SK-N-SH treated with all-trans-retinoic acid at 6 μM for 48 hours (cell line): ENCODE results near the gene ARIH2.

Experiments
- ATAC-seq: fragments of 200-7000 bp; cut with Tn5 transposase; 3 replicates; pipeline ENCODE4 v1.9.1; 2020; ENCODE audit warnings: mild to moderate bottlenecking, moderate library complexity
- ARNTL ChIP-seq: fragments of 450-650 bp; formaldehyde crosslinking; IDR thresholded peaks from 2 replicates; pipeline ENCODE4 v1.5.0; 2020; ENCODE audit warnings: low read depth, mild to moderate bottlenecking, moderate library complexity, borderline replicate concordance
- BACH2 ChIP-seq: fragments of 250-450 bp; sonication (Bioruptor Pico); IDR thresholded peaks from 2 replicates; pipeline ENCODE4 v1.9.0; 2021; ENCODE audit warnings: mild to moderate bottlenecking, borderline replicate concordance
- CREB5 ChIP-seq: fragments of 250-450 bp; sonication (Bioruptor Pico); IDR thresholded peaks from 2 replicates; pipeline ENCODE4 v1.5.1; 2020; ENCODE audit warnings: low read depth, mild to moderate bottlenecking, moderate library complexity
- ESRRG ChIP-seq: fragments of 250-450 bp; sonication (Bioruptor Pico); IDR thresholded peaks from 2 replicates; pipeline ENCODE4 v1.6.1; 2021; ENCODE audit warnings: mild to moderate bottlenecking
- GLIS3 ChIP-seq: fragments of 250-450 bp; sonication (Bioruptor Pico); IDR thresholded peaks from 2 replicates; pipeline ENCODE4 v1.5.0; 2020; ENCODE audit warnings: mild to moderate bottlenecking, moderate library complexity
- ISL1 ChIP-seq: fragments of 250-450 bp; sonication (Bioruptor Pico); IDR thresholded peaks from 2 replicates; pipeline ENCODE4 v2.1.2; 2022; ENCODE audit warnings: mild to moderate bottlenecking, moderate library complexity
- OSR1 ChIP-seq: fragments of 250-450 bp; sonication (Bioruptor Pico); IDR thresholded peaks from 2 replicates; pipeline ENCODE4 v1.8.0; 2022; ENCODE audit warnings: moderate library complexity, mild to moderate bottlenecking, inconsistent platforms
- SNAI2 ChIP-seq: fragments of 250-450 bp; sonication (Bioruptor Pico); IDR thresholded peaks from 2 replicates; pipeline ENCODE4 v1.5.0; 2020; ENCODE audit warnings: mild to moderate bottlenecking, moderate library complexity
- TOX ChIP-seq: fragments of 250-450 bp; sonication (Bioruptor Pico); IDR thresholded peaks from 2 replicates; pipeline ENCODE4 v1.8.0; 2021; ENCODE audit warnings: mild to moderate bottlenecking, moderate library complexity, borderline replicate concordance
- TSHZ2 ChIP-seq: fragments of 250-450 bp; sonication (Bioruptor Pico); IDR thresholded peaks from 2 replicates; pipeline ENCODE4 v1.5.0; 2020; ENCODE audit warnings: mild to moderate bottlenecking, moderate library complexity
- ZFP3 ChIP-seq: fragments of 250-450 bp; sonication (Bioruptor Pico); IDR thresholded peaks from 2 replicates; pipeline ENCODE4 v1.5.0; 2020; ENCODE audit warnings: mild to moderate bottlenecking, moderate library complexity
- ZFP30 ChIP-seq: fragments of 450-650 bp; formaldehyde crosslinking; IDR thresholded peaks from 2 replicates; pipeline ENCODE4 v1.5.0; 2022; ENCODE audit warnings: mild to moderate bottlenecking, moderate library complexity
- ZNF565 ChIP-seq: fragments of 450-650 bp; formaldehyde crosslinking; conservative IDR thresholded peaks from 2 replicates; pipeline ENCODE4 v1.5.0; 2020; ENCODE audit warnings: low read depth, mild to moderate bottlenecking, moderate library complexity
- ZNF70 ChIP-seq: fragments of 450-650 bp; formaldehyde crosslinking; IDR thresholded peaks from 2 replicates; pipeline ENCODE4 v1.5.0; 2020; ENCODE audit warnings: mild to moderate bottlenecking, moderate library complexity
- ZNF8 ChIP-seq: fragments of 450-650 bp; formaldehyde crosslinking; IDR thresholded peaks from 2 replicates; pipeline ENCODE4 v1.5.0; 2020; ENCODE audit warnings: mild to moderate bottlenecking, moderate library complexity
- TF ChIP-seq, protein P1 (sequence below): fragments of 250-450 bp; sonication (Bioruptor Pico); IDR thresholded peaks from 2 replicates; pipeline ENCODE4 v1.8.0; 2021; ENCODE audit warnings: low read depth, mild to moderate bottlenecking, moderate library complexity, borderline replicate concordance
- TF ChIP-seq, protein P2 (sequence below): fragments of 250-450 bp; sonication (Bioruptor Pico); IDR thresholded peaks from 2 replicates; pipeline ENCODE4 v1.8.0; 2020; ENCODE audit warnings: mild to moderate bottlenecking, moderate library complexity, borderline replicate concordance
- TF ChIP-seq, protein P3 (sequence below): fragments of 250-450 bp; sonication (Bioruptor Pico); IDR thresholded peaks from 2 replicates; pipeline ENCODE4 v1.5.1; 2021; ENCODE audit warnings: mild to moderate bottlenecking, moderate library complexity

Gene ARIH2

GRCh38 chr3:49001155-49001554 is 82.5 kb downstream of the ARIH2 start:
- TF ChIP-seq ZFP30 (CRISPR knock-in tag) (no peak), SNAI2 (CRISPR knock-in tag) (no peak), ZNF70 (CRISPR knock-in tag) (no peak), ESRRG (CRISPR knock-in tag) (no peak), ZNF8 (CRISPR knock-in tag) (no peak), GLIS3 (CRISPR knock-in tag) (no peak), TOX (CRISPR knock-in tag) (no peak), OSR1 (no peak), TSHZ2 (CRISPR knock-in tag) (no peak), ZFP3 (CRISPR knock-in tag) (no peak), ARNTL (CRISPR knock-in tag) (no peak), ZNF565 (no peak), ISL1 (CRISPR knock-in tag) (no peak)
- TF ChIP-seq, protein P1, sequence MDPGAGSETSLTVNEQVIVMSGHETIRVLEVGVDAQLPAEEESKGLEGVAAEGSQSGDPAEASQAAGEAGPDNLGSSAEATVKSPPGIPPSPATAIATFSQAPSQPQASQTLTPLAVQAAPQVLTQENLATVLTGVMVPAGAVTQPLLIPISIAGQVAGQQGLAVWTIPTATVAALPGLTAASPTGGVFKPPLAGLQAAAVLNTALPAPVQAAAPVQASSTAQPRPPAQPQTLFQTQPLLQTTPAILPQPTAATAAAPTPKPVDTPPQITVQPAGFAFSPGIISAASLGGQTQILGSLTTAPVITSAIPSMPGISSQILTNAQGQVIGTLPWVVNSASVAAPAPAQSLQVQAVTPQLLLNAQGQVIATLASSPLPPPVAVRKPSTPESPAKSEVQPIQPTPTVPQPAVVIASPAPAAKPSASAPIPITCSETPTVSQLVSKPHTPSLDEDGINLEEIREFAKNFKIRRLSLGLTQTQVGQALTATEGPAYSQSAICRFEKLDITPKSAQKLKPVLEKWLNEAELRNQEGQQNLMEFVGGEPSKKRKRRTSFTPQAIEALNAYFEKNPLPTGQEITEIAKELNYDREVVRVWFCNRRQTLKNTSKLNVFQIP (CRISPR knock-in tag), result no peak
- TF ChIP-seq, protein P2, sequence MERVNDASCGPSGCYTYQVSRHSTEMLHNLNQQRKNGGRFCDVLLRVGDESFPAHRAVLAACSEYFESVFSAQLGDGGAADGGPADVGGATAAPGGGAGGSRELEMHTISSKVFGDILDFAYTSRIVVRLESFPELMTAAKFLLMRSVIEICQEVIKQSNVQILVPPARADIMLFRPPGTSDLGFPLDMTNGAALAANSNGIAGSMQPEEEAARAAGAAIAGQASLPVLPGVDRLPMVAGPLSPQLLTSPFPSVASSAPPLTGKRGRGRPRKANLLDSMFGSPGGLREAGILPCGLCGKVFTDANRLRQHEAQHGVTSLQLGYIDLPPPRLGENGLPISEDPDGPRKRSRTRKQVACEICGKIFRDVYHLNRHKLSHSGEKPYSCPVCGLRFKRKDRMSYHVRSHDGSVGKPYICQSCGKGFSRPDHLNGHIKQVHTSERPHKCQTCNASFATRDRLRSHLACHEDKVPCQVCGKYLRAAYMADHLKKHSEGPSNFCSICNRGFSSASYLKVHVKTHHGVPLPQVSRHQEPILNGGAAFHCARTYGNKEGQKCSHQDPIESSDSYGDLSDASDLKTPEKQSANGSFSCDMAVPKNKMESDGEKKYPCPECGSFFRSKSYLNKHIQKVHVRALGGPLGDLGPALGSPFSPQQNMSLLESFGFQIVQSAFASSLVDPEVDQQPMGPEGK (CRISPR knock-in tag), result no peak
- TF ChIP-seq, all 23 proteins: peak for 0
- ATAC-seq, result no peak

DNA sequence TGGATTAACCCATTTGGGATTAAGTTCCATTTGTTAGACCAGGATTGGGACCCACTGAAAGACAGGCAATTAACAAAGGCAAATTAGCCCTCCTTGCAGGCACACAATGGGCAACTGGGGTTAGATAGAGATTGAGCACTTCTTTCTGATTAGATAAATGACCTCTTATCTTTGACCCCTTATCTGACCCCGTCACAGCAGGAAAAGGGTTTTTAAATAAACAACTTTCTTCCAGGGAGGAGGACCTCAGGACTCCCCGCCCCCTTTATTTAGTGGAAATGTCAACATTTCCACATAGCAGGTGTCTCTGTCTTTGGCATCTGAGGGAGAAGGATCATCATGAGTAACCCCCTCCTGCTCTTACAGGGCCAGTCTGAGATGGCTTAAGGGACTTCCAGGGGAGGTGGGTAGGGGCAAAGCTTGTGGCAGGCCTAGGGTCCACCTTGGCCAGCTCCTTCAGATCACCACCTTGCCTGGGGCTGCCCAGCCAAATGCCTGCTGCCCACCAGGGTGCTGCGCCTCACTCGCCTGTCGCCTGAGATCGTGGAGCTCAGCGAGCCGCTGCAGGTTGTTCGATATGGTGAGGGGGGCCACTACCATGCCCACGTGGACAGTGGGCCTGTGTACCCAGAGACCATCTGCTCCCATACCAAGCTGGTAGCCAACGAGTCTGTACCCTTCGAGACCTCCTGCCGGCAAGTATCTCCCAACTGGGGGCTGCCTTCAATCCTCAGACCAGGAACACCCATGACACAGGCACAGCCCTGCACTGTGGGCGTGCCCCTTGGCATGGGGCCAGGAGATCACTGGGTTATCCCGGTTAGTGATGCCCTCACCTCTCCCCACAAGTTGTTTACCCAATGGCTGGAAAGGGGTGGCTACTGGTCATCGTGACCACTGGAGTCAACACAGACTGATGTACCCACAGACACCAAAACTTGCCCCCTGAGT is 86.0 kb downstream of the ARIH2 start:
- no peak for ATAC-seq
- TF ChIP-seq TSHZ2 (CRISPR knock-in tag), result no peak
- TF ChIP-seq ISL1 (CRISPR knock-in tag), result no peak
- no peak for TF ChIP-seq ZNF70 (CRISPR knock-in tag)
- TF ChIP-seq CREB5 (CRISPR knock-in tag), result no peak
- TF ChIP-seq GLIS3 (CRISPR knock-in tag), result no peak

DNA sequence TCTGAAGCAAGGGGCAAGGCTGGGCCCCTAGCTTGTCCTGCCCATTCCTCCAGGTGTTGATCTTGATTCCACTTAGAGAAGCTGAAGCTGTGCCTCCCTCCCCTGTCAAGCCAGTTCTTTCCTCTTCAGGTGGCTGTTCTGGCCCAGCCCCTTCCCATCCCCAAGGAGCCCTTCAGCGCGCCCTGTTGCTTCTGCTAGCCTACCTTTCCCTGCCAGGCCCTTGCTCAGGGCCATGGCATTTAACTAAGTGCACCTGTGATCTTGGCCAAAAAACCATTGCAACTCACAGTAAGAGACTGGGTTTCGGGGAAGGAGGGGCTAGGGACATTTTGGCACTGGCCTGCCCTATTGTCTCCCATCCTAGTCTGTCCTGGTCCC is 86.7 kb downstream of the ARIH2 start:
- no peak for ATAC-seq
- TF ChIP-seq BACH2 (CRISPR knock-in tag) (no peak), CREB5 (CRISPR knock-in tag) (no peak), GLIS3 (CRISPR knock-in tag) (no peak), ZNF70 (CRISPR knock-in tag) (no peak), ISL1 (CRISPR knock-in tag) (no peak), ARNTL (CRISPR knock-in tag) (no peak), ZNF8 (CRISPR knock-in tag) (no peak)
- TF ChIP-seq, protein P1 (CRISPR knock-in tag), result no peak
- TF ChIP-seq, protein P3, sequence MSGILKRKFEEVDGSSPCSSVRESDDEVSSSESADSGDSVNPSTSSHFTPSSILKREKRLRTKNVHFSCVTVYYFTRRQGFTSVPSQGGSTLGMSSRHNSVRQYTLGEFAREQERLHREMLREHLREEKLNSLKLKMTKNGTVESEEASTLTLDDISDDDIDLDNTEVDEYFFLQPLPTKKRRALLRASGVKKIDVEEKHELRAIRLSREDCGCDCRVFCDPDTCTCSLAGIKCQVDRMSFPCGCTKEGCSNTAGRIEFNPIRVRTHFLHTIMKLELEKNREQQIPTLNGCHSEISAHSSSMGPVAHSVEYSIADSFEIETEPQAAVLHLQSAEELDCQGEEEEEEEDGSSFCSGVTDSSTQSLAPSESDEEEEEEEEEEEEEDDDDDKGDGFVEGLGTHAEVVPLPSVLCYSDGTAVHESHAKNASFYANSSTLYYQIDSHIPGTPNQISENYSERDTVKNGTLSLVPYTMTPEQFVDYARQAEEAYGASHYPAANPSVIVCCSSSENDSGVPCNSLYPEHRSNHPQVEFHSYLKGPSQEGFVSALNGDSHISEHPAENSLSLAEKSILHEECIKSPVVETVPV, result no peak
